GM19099 (cell line): ENCODE data around the gene GNPDA1.
A peak's percentile ranks its signal among the peaks of the same experiment; 100 is the strongest.

Experiments
- POLR2A ChIP-seq: IDR thresholded peaks from 3 replicates; pipeline ENCODE4 v1.6.1; 2011; ENCODE audit warnings: low read depth; ENCODE audit not compliant: insufficient read length; ENCODE audit errors: extremely low read depth

Gene GNPDA1

GRCh38 chr5:141969783-141970771 lies 42.8 kb downstream of the GNPDA1 start:
- no peak for TF ChIP-seq POLR2A

GRCh38 chr5:141968914-141969608 lies 43.8 kb downstream of the GNPDA1 start, which contains the start of gene RNF14:
Gene RNF14 (plus strand): TSS chr5:141969105. CDS start chr5:141973589, 4,484 bp downstream.
- peak; percentile 90 for TF ChIP-seq POLR2A

- no peak for TF ChIP-seq POLR2A
Measured at GRCh38 chr5:141966963-141967333, 45.9 kb downstream of the GNPDA1 start.

- TF ChIP-seq POLR2A = no peak
Measured at GRCh38 chr5:141966275-141966962, 46.4 kb downstream of the GNPDA1 start.

- TF ChIP-seq POLR2A = no peak
Measured at GRCh38 chr5:141965071-141965470, 47.8 kb downstream of the GNPDA1 start.

- TF ChIP-seq POLR2A = no peak
Measured at GRCh38 chr5:141963701-141964100, 49.1 kb downstream of the GNPDA1 start.

GRCh38 chr5:141961466-141961865 lies 51.4 kb downstream of the GNPDA1 start:
- no peak for TF ChIP-seq POLR2A

- no peak for TF ChIP-seq POLR2A
Measured at GRCh38 chr5:141960449-141961323, 52.1 kb downstream of the GNPDA1 start.

GRCh38 chr5:141960018-141960417 lies 52.8 kb downstream of the GNPDA1 start:
- no peak for TF ChIP-seq POLR2A

- no peak for TF ChIP-seq POLR2A
Measured at GRCh38 chr5:141958546-141959172, 54.2 kb downstream of the GNPDA1 start.

GRCh38 chr5:141958113-141958512 lies 54.7 kb downstream of the GNPDA1 start, which contains the start of gene PCDH12:
Gene PCDH12 (minus strand): TSS chr5:141958202. CDS start chr5:141957851, 351 bp downstream.
- no peak for TF ChIP-seq POLR2A

GRCh38 chr5:141957367-141957996 lies 55.3 kb downstream of the GNPDA1 start:
- TF ChIP-seq POLR2A = no peak

- TF ChIP-seq POLR2A = no peak
Measured at GRCh38 chr5:141954194-141954593, 58.6 kb downstream of the GNPDA1 start.
